Stomach (tissue), 4 donors: ENCODE data around the gene CAMK2G.

Source experiments
- POLR2AphosphoS5 ChIP-seq, 3 donors: sonication (generic); formaldehyde crosslinking; IDR thresholded peaks; one replicate each; pipeline ENCODE4 v1.6.1; 2016; ENCODE audit warnings: antibody characterized with exemption in 3 of 3
- TF ChIP-seq, protein P1 (sequence below), 7 experiments: fragments of 450-650 bp in 4 of 7; fragments of 200-600 bp in 3 of 7; sonication (generic) in 3 of 7; IDR thresholded peaks; one replicate each; pipeline ENCODE4 v1.5.1; 2016 to 2019; ENCODE audit warnings: antibody characterized with exemption in 7 of 7, control low read depth in 2 of 7, mild to moderate bottlenecking in 1 of 7

DNA sequence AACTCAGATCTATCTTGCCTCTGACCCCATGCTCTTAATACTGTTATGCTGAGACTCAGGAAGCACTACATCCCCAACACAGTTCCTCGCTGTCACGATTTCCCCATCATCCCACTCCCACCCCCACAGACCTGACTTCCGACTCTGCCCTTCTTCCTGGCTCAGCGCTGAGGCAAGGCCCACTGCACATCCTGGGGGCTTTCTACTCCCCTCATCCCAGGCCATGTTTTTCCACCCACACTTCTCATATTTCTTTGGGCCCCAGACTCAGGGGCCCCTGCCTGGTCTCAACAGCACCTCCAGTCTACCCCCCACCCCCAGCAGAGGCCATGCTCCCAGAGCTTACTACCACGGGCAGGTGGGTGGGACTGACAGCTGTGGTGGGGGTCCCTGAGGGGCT is 55.3 kb downstream of the CAMK2G start:
- no peak for TF ChIP-seq POLR2AphosphoS5 (IDR thresholded peaks at IDR 0.05)
- TF ChIP-seq, protein P1, sequence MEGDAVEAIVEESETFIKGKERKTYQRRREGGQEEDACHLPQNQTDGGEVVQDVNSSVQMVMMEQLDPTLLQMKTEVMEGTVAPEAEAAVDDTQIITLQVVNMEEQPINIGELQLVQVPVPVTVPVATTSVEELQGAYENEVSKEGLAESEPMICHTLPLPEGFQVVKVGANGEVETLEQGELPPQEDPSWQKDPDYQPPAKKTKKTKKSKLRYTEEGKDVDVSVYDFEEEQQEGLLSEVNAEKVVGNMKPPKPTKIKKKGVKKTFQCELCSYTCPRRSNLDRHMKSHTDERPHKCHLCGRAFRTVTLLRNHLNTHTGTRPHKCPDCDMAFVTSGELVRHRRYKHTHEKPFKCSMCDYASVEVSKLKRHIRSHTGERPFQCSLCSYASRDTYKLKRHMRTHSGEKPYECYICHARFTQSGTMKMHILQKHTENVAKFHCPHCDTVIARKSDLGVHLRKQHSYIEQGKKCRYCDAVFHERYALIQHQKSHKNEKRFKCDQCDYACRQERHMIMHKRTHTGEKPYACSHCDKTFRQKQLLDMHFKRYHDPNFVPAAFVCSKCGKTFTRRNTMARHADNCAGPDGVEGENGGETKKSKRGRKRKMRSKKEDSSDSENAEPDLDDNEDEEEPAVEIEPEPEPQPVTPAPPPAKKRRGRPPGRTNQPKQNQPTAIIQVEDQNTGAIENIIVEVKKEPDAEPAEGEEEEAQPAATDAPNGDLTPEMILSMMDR (IDR thresholded peaks at IDR 0.05) = no peak
